ENCODE results near the gene SLC8A1.

Gene SLC8A1

DNA sequence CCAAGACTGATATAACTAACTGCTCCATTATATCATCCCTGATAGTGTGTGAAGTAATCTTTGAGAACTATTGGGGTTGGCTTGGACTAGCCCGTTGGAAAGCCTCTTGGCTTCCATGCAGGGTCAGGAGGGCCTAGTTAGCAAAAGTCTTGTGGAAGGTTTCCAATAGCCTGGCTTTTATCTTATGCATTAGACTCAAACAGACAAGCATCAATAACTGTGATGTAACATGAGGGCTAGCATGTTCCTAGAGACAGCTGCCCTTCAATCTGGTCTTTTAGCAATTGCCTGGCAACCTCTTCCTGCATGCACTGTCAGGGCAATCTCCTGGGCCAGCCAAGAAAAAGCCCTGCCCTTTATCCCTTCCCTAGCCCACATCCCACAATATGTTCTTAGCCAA is 18.2 kb downstream of the SLC8A1 start:
- Histone ChIP-seq H3K4me3 (replicated peaks; ENCODE audit: low read depth, low read length) (no peak overlapping the region), H3K36me3 (ENCODE audit: control insufficient read depth, insufficient read depth, low read length) (no peaks in the 10 kb centered on the region), H3K27me3 (replicated peaks; ENCODE audit: control insufficient read depth, insufficient read depth, low read length) (no peaks in the 10 kb centered on the region)
- DNase-seq (ENCODE audit: extremely low read depth, insufficient read length): no peak
- TF ChIP-seq, protein P1, sequence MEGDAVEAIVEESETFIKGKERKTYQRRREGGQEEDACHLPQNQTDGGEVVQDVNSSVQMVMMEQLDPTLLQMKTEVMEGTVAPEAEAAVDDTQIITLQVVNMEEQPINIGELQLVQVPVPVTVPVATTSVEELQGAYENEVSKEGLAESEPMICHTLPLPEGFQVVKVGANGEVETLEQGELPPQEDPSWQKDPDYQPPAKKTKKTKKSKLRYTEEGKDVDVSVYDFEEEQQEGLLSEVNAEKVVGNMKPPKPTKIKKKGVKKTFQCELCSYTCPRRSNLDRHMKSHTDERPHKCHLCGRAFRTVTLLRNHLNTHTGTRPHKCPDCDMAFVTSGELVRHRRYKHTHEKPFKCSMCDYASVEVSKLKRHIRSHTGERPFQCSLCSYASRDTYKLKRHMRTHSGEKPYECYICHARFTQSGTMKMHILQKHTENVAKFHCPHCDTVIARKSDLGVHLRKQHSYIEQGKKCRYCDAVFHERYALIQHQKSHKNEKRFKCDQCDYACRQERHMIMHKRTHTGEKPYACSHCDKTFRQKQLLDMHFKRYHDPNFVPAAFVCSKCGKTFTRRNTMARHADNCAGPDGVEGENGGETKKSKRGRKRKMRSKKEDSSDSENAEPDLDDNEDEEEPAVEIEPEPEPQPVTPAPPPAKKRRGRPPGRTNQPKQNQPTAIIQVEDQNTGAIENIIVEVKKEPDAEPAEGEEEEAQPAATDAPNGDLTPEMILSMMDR (IDR thresholded peaks at IDR 0.05; ENCODE audit: insufficient read depth, low read length, poor library complexity, severe bottlenecking): no peak

DNA sequence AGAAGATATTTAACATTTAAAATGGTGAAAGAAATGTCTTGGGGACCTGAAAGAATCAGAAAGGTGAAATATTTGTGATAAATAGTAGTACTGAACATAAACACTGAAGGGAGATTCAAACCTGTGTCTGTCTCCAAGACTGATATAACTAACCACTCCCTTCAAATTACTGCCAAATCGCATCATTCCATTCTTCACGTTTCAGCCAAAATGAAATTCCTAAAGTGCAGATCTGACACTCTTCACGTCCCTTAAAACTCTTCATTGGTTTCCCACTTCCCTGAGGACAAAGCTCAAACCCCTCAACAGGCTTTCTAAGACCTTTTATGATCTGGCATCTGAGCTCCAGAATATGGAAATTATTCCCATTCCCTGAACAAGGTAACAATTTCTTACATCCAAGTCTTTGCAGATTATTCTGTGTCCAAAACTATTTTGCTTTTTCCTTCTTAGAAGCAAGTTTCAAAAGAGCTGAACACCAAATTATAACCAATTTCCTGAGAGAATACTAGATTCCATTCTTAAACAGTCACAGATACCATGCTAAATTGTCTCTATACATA is 18.9 kb downstream of the SLC8A1 start:
- no peak overlapping the region for H3K4me3 ChIP-seq (replicated peaks; ENCODE audit: low read depth, low read length)
- DNase-seq (ENCODE audit: extremely low read depth, insufficient read length): no peak
- no peaks in the 10 kb centered on the region for H3K27me3 ChIP-seq (replicated peaks; ENCODE audit: control insufficient read depth, insufficient read depth, low read length)
- H3K36me3 ChIP-seq (ENCODE audit: control insufficient read depth, insufficient read depth, low read length): no peaks in the 10 kb centered on the region
- TF ChIP-seq, protein P1 (IDR thresholded peaks at IDR 0.05; ENCODE audit: insufficient read depth, low read length, poor library complexity, severe bottlenecking): no peak

DNA sequence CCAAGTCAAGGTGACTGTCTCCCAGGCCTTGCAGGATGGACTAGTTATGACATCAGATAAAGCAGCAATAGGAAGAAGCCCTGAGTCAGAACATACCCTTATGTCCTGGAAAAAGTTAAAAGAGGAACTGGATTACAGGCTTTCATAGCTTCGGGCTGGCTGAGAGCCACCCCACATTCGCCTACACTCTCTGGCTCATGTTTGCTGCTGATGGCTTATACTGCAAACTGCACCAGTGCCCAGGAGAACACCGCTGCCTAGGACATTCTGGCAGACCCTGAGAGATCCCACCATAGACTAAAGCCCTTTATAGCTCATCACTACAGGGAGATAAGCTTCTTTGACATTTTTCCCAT is 20.3 kb downstream of the SLC8A1 start:
- TF ChIP-seq, protein P1 (IDR thresholded peaks at IDR 0.05; ENCODE audit: insufficient read depth, low read length, poor library complexity, severe bottlenecking): no peak
- no peak overlapping the region for H3K4me3 ChIP-seq (replicated peaks; ENCODE audit: low read depth, low read length)
- no peaks in the 10 kb centered on the region for H3K27me3 ChIP-seq (replicated peaks; ENCODE audit: control insufficient read depth, insufficient read depth, low read length)
- DNase-seq (ENCODE audit: extremely low read depth, insufficient read length): no peak
- H3K36me3 ChIP-seq (ENCODE audit: control insufficient read depth, insufficient read depth, low read length): no peaks in the 10 kb centered on the region

DNA sequence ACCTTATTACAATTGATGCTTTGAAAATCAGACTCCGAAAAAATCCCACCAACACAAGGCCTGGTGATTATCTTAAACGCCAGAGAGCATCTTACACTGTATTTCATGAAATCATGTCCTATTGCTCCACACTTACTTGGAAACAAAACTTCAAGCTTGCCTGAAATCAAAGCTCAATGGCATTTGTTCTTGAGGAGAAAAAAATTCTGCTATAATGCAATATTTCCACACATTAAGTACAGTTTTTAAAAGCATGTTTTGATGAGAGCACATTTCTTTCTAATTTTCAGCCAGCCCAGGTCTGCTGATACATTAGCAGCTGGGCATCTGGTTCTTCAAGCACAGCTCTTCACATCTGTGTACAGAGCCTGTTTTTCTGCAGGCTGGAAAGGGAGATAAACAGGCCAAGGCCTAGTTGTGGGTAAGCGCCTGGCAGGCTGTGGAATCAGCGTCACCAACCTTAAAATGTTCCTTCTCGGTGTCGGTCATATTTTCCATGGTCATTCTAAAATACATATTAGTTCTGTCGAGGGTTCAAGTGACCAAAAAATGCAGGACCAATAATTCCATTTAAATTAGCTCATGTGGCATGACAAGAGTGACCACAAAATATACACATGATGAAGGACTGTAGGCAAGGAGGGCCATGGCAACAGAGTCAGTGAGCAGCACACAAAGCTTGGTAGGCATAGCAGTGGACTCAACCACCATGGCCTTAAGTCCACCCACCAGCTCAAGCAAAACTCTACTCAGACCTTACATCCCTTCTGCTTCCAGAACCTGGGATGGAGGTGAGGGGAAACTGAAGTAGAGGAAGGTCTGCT is 20.9 kb downstream of the SLC8A1 start:
- DNase-seq (ENCODE audit: extremely low read depth, insufficient read length): no peak
- TF ChIP-seq, protein P1 (IDR thresholded peaks at IDR 0.05; ENCODE audit: insufficient read depth, low read length, poor library complexity, severe bottlenecking): no peak
- no peak overlapping the region for H3K4me3 ChIP-seq (replicated peaks; ENCODE audit: low read depth, low read length)
- no peaks in the 10 kb centered on the region for H3K27me3 ChIP-seq (replicated peaks; ENCODE audit: control insufficient read depth, insufficient read depth, low read length)
- no peaks in the 10 kb centered on the region for H3K36me3 ChIP-seq (ENCODE audit: control insufficient read depth, insufficient read depth, low read length)

DNA sequence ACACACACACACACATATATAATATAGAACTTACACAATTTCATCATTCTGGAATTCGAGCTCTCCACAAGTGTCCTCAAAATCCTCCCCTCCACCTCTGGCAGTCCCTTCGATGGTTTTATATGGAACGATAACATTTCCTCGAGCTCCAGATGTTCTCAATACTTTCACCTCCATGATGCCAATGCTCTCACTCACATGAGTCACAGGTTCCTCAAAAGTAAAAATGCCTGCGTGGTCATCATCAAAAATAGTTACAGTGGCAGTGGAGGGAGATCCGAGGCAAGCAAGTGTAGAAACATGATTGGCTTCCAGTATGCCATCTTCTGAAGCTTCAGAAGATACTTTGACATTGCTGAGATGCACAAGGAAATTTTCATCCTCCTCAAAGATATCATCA is 23.5 kb downstream of the SLC8A1 start:
- DNase-seq (ENCODE audit: extremely low read depth, insufficient read length): no peak
- Histone ChIP-seq H3K4me3 (replicated peaks; ENCODE audit: low read depth, low read length) (no peak overlapping the region), H3K27me3 (replicated peaks; ENCODE audit: control insufficient read depth, insufficient read depth, low read length) (no peaks in the 10 kb centered on the region), H3K36me3 (ENCODE audit: control insufficient read depth, insufficient read depth, low read length) (no peaks in the 10 kb centered on the region)
- TF ChIP-seq, protein P1 (IDR thresholded peaks at IDR 0.05; ENCODE audit: insufficient read depth, low read length, poor library complexity, severe bottlenecking): no peak
